DMS79 (cell line): Measurements from ENCODE around the gene ACBD6.

Experiments used
- DNase-seq: peaks from one replicate; lab custom pipeline; 2025; lab: John Stamatoyannopoulos, UW

ACBD6 gene

DNA sequence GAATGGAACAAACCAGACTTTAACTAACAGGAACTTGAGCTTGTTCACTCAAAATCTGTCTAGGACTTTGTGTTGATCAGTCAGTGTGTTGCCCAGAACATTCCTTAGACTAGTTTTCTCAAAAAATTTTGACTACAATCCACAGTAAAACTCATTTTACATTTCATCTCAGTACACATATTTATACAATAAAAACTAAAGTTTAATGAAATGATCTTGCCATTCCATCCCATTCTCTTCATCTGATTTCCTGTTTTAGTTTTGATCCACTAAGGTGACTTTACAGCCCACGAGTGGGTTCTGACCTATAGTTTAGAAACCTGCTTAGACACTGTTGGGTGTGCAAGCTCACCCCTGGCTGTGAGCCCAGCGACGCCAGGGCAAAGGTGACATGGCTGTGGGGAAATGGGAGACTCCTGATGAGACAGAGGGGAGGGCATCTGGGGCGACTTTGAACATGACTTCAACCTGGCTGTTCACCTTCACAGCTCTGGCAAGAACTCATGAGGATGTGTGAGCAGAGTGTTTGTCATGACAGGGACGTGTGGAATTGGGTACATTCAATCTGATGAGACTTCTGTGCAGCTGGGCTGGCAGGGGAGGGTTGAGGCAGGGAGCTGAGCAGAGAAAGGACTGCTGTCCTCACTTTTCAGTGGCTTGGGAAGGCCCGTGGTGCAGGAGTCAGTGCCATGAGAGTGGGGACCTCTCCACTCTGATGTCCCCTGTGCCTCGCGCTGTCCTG lies 231.7 kb downstream of the ACBD6 start:
- no peak for DNase-seq

DNA sequence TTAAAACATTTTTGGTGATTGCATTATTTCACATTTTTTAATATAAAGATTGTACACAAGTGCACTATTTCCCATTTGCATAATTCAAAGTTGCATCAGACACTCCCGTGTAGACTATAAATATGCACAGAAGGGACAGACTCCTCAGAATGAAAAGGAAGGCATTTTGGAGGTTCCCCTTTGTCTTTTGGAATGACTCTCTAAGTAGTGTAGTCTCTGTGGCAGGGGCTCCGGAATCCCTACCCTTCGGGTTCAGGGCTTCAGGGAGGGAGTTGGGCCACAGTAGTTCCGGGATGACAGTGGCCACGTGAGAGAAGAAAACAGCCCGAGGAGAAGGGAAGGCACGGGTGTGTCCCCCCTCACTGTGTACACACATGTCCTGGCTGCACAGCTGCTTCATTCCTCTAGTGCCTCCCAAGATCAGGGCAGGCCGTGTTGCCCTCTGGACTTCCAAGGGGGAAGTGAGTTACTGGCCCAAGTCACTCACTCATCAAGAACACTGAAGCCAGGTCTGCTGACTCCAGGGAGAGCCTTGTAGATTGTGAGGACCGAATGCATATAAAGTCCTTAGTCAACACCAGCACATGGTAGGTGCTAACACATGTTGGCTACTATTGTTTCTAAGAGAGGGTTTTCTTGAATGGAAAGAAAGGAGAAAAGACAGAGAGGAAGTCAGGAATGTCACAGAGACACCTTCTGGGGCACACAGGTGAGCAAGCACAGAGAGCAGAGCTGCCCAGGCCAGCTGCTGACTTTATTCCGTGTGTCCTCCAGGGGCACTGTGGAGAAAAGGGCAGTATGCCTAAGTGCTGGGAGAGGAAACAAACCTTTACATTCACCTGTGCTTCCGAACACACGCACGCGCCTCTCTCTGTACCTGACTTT lies 232.5 kb downstream of the ACBD6 start:
- DNase-seq, result no peak

DNA sequence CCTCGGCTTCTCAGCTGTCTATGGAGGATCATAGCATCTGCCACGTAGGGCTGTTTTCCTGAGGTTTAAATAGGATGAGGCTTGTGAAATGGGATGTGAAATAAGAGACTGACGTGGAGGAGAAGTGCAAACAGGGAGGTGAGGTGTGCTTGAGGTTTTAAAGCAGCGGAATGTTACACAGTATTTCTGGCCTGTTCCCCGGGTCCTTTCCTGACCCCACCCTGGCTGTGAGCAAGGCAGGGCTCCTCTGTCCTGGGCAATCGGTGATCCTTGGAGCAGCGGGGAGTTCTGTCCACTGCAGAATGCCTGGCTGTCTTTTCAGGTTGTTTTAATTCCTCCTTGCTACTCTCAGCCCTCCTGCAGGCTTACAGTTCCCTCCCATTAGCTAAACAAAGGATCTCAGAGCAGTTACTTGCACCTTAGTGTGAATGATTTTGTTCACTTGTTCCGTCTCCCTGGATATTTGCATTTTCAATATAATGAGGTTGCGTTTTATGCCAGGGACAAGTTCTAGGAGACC lies 233.8 kb downstream of the ACBD6 start:
- DNase-seq, result no peak

DNA sequence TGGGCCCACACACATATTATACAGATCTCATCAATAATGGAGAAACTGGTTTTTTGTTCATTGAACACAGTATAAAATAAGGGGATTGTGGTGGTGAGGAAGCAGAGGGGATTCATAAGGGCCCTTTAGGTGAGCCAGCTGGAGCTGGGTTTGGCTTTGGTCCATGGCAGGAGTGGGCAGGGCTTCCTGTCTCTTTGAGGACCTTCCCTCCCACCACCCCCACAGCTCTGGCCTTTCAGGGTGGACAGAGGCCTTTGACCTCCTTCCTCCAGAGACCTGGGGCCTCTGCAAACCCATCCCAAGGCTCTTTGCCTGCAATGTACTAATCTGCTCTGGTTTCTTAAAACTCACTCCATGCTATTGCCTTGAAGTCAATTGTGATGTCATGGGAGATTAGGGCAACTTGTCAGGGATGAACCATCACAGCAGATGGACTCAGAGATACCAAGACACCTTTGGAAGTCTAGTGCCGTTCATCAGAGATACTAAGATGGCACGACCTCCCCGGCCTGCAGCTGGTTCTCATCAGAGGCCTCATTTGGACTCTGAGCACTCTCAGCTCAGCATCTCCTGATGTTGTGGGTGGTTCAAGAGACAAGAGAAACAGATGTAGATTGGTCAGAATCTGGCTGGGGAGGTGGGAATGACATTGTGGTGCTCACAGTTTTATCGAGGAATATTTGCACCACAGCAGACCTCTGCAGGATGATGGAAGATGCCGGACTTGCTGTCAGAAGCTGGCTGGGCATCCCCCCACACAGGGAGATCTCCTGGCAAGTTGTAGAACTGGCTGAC lies 234.4 kb downstream of the ACBD6 start:
- DNase-seq, result no peak

GRCh38 chr1:180267211-180267561 lies 235.2 kb downstream of the ACBD6 start:
- DNase-seq, result no peak

DNA sequence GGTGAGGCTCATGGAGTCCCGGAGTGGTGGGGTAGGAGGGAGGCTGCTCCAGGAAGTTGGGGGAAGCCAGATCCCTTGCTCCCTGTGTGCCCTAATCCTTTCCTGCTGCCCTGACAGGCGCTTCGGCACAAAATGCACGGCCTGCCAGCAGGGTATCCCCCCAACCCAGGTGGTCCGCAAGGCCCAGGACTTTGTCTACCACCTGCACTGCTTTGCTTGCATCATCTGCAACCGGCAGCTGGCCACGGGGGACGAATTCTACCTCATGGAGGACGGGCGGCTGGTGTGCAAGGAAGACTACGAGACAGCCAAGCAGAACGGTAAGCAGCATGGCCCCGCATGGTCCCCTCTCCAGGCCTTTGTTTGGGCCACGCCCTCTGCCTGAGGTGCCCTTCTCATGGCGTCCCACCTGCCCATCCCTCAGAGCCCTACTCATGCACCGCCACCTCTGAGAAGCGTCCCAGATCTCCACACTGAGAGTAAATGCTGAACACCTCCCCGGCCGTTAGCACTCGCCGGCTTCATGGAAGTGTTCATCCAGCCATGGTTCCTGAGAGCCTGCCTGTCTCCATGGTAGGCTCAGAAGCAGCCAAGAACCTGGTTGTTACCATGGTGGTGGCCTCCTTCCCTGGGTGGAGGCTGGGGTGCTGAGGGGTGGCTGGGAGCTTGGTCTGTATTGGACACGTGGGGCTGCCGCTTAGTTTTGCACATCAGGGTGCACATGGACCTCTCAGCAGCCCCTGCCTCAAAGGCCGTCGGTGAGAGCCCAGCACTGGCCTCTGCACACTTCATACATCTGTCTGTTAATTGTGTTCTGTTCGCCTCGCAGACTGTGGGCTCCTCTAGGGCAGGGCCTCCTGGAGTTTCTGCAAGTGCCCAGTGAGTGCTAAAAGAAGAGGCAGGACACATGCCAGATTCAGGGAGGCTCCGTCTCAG lies 235.8 kb downstream of the ACBD6 start:
- DNase-seq, result no peak

- DNase-seq, result no peak
These were observed 236.5 kb downstream of the ACBD6 start for GRCh38 chr1:180265871-180266270.

- DNase-seq, result no peak
These were observed 237.2 kb downstream of the ACBD6 start for GRCh38 chr1:180265201-180265600.

- DNase-seq, result no peak
These were observed 237.8 kb downstream of the ACBD6 start for GRCh38 chr1:180264595-180264994.

GRCh38 chr1:180262628-180263488 lies 239.5 kb downstream of the ACBD6 start:
- DNase-seq, result no peak

DNA sequence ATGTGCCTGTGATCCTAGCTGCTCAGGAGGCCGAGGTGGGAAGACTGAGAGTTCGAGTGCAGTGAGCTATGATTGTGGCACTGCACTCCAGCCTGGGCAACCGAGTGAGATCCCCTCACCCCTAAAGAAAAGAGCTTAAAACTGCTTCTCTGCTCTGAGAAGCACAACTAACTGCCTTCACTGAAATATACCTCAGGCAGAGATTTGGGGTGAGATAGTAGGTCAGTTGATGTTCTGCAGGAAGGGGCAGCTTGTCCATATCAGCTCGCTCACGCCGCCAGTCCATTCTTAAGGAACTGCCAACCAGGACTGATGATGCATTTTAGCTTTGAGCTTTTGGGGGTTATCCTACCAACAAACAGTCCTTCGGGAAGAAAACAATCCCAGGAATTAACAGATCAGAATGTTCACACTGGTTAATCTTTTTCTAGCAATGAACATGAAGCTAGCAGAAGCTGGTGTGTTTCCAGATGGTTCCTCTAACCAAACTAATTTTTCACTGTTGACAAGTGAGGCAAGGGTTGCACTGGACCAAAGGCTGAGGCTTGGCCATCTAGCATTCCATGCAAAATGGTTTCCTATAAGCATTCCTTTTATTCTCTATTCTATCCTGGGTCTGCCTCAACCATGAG lies 240.7 kb downstream of the ACBD6 start:
- DNase-seq, result no peak

DNA sequence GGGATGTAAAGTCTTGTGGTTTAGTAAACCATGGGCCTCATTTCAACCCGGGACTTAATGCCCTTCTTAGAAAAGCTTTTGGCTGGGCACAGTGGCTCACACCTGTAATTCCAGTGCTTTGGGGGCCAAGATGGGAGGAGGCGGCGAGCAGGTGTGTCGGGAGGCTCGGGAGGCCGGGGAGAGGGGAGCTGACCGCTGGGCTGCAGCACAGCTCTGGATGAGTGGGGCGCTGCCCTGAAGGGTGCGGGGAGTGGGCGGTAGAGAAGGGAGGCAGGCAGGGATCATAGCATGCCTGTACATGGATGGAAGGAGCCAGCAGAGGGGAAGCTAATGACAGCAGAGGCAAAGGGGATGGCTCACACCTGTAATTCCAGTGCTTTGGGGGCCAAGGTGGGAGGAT lies 241.3 kb downstream of the ACBD6 start:
- DNase-seq, result no peak

DNA sequence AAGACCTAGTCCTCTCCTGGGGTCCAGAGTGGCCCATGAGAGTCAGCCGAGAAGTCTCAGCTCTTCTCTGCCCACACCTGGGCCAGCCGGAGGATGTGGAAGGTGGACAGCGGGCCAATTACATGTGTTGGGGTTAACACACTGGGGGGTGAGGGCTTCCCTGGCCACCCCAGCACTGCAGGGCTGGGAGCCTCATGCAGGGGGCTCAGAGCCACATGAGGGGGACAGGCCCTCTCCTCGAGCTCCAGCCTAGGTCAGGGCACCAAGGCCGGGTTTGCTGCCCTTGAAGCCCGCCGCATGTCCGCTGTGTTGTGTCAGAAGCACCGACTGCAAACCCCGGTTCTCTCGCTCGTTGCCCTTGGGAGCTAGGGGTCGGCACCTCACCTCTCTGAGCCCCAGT lies 241.8 kb downstream of the ACBD6 start:
- DNase-seq, result no peak

- no peak for DNase-seq
These were observed 242.7 kb downstream of the ACBD6 start for GRCh38 chr1:180259431-180260338.

DNA sequence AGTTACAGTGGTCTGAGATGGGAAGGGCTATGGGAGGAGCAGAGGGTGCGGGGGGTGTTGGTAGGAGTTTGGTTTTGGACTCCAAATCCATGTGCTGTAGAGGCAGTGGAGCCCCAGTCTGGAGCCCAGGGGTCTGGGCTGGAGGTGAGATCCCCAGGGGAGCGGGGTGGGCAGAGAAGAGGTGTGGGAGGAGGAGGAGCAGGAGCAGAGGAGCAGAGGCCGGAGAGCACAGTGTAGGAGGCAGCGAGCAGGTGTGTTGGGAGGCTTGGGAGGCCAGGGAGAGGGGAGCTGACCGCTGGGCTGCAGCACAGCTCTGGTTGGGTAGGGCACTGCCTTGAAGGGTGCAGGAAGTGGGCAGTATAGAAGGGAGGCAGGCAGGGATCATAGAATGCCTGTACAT lies 243.4 kb downstream of the ACBD6 start:
- no peak for DNase-seq

GRCh38 chr1:180258290-180258689 lies 244.1 kb downstream of the ACBD6 start:
- DNase-seq, result no peak

DNA sequence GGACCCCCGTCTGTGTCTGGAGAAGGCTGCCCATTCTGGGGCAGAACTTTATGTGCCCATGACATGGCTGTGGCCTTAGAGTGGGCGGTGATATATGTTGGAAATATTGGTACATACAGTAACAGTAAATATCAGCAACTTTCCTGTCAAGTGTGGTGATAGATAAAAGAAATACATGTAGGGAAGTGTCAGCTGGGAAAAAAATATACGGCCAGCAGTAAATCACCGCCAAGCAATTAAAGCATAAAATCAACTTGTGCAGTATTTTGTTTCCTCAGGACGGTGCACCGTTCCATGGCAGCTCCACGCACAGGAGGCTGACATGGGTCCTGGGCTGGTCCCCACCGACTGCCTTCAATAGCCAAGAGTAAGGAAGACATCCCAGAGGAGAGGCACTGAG lies 244.9 kb downstream of the ACBD6 start:
- no peak for DNase-seq

DNA sequence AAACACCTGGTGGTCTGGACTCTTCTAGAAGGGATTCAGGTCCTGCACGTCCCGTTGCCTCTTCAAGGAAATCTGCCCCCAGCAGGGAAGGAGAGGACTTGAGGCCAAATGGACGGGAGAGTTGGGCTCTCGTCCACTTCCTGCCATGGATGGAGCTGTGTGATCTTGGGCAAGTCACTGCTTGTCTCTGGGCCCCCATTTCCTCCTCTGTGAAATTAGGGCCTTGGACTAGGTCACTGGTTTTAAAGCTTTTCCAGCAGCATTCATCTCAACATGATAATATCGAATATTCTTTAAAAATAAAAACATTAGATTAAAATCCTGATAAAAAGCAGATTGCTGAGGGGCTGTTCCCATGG lies 245.4 kb downstream of the ACBD6 start:
- DNase-seq, result no peak
